ENCODE measurements around the gene APOF.
"Not testable (repeated sequence)": the region's sequence is repeated elsewhere in the genome, so short reads cannot be mapped to it uniquely, and the experiment has no call there.

The APOF gene

GRCh38 chr12:56333197-56333678 is 29.4 kb downstream of the APOF start:
- CTCF ChIA-PET, result interaction anchor here (1.2 to 1.7 kb wide), 2 partner anchors 27 to 35 kb away, joined by 4 read pairs; partner anchors contain the start of gene STAT2
- H3K27me3 Mint-ChIP-seq, result no peaks in the 10 kb centered on the region

GRCh38 chr12:56332512-56333196 is 30.0 kb downstream of the APOF start:
- peaks cover 39% of the 10 kb centered on the region for H3K4me1 Mint-ChIP-seq
- no peaks in the 10 kb centered on the region for H3K27me3 Mint-ChIP-seq
- CTCF ChIA-PET, result interaction anchor here (0.6 to 1.7 kb wide), 4 partner anchors 14 to 34 kb away, joined by 3 to 4 read pairs (median 4); partner anchors contain the start of gene STAT2
- H3K4me3 Mint-ChIP-seq, result peak overlapping the region; percentile 94
- peak; percentile 23 for DNase-seq
- H3K9me3 Mint-ChIP-seq, result no peaks in the 10 kb centered on the region
- H3K27ac Mint-ChIP-seq, result peak overlapping the region; percentile 99
- peaks cover 9% of the 10 kb centered on the region for H3K36me3 Mint-ChIP-seq

More at GRCh38 chr12:56333197-56333678, 29.4 kb downstream of the APOF start:
- peak overlapping the region; percentile 94 for H3K4me3 Mint-ChIP-seq
- H3K4me1 Mint-ChIP-seq, result peaks cover 45% of the 10 kb centered on the region
- no peak for DNase-seq
- H3K27ac Mint-ChIP-seq, result peak overlapping the region; percentile 99
- H3K36me3 Mint-ChIP-seq, result peaks cover 5% of the 10 kb centered on the region
- no peaks in the 10 kb centered on the region for H3K9me3 Mint-ChIP-seq

GRCh38 chr12:56330936-56331490 is 31.6 kb downstream of the APOF start:
- CTCF ChIA-PET, result no interaction called here
- Mint-ChIP-seq H3K27ac (peak overlapping the region; percentile 43), H3K9me3 (no peaks in the 10 kb centered on the region)

GRCh38 chr12:56326533-56326932 is 36.1 kb downstream of the APOF start:
- CTCF ChIA-PET, result no interaction called here
- DNase-seq, result no peak
- no peaks in the 10 kb centered on the region for H3K9me3 Mint-ChIP-seq
- H3K27me3 Mint-ChIP-seq, result no peaks in the 10 kb centered on the region
- peaks cover 38% of the 10 kb centered on the region for H3K36me3 Mint-ChIP-seq
- no peak overlapping the region for H3K4me3 Mint-ChIP-seq
- H3K27ac Mint-ChIP-seq, result no peak overlapping the region
- H3K4me1 Mint-ChIP-seq, result peaks cover 3% of the 10 kb centered on the region

More at GRCh38 chr12:56330936-56331490, 31.6 kb downstream of the APOF start:
- peaks cover 25% of the 10 kb centered on the region for H3K4me1 Mint-ChIP-seq
- DNase-seq, result no peak
- H3K4me3 Mint-ChIP-seq, result no peak overlapping the region
- H3K36me3 Mint-ChIP-seq, result peaks cover 21% of the 10 kb centered on the region
- no peaks in the 10 kb centered on the region for H3K27me3 Mint-ChIP-seq

GRCh38 chr12:56326126-56326525 is 36.5 kb downstream of the APOF start:
- Mint-ChIP-seq H3K4me1 (no peaks in the 10 kb centered on the region), H3K36me3 (peaks cover 38% of the 10 kb centered on the region), H3K4me3 (no peak overlapping the region), H3K9me3 (no peaks in the 10 kb centered on the region), H3K27me3 (no peaks in the 10 kb centered on the region), H3K27ac (no peak overlapping the region)
- no peak for DNase-seq
- CTCF ChIA-PET, result interaction anchor here (1.5 kb wide), 1 partner anchor 138 kb away, joined by 4 read pairs; no protein-coding TSS in a partner anchor

GRCh38 chr12:56324206-56324605 is 38.5 kb downstream of the APOF start:
- CTCF ChIA-PET, result interaction anchor here (0.6 kb wide), 1 partner anchor 327 kb away, joined by 3 read pairs; the partner anchor contains the start of gene SUOX
- Mint-ChIP-seq H3K27me3 (no peaks in the 10 kb centered on the region), H3K4me1 (no peaks in the 10 kb centered on the region), H3K4me3 (no peak overlapping the region), H3K9me3 (no peaks in the 10 kb centered on the region), H3K36me3 (peaks cover 43% of the 10 kb centered on the region), H3K27ac (no peak overlapping the region)
- DNase-seq, result no peak

GRCh38 chr12:56321610-56322009 is 41.0 kb downstream of the APOF start:
- H3K27ac Mint-ChIP-seq, CTCF ChIA-PET, DNase-seq, H3K27me3 Mint-ChIP-seq, H3K4me3 Mint-ChIP-seq, H3K9me3 Mint-ChIP-seq, H3K4me1 Mint-ChIP-seq: not testable (repeated sequence)
- H3K36me3 Mint-ChIP-seq, result peaks cover 40% of the 10 kb centered on the region

- CTCF ChIA-PET, result interaction anchor here (1.2 kb wide), 1 partner anchor 21 kb away, joined by 4 read pairs; no protein-coding TSS in a partner anchor
- no peak for DNase-seq
- H3K9me3 Mint-ChIP-seq, result no peaks in the 10 kb centered on the region
- H3K27ac Mint-ChIP-seq, result no peak overlapping the region
- H3K36me3 Mint-ChIP-seq, result peaks cover 36% of the 10 kb centered on the region
- H3K4me1 Mint-ChIP-seq, result peaks cover 8% of the 10 kb centered on the region
- no peak overlapping the region for H3K4me3 Mint-ChIP-seq
- no peaks in the 10 kb centered on the region for H3K27me3 Mint-ChIP-seq
Observed at GRCh38 chr12:56321027-56321426, 41.6 kb downstream of the APOF start.

GRCh38 chr12:56317675-56318074 is 45.0 kb downstream of the APOF start:
- DNase-seq, result no peak
- no peak overlapping the region for H3K4me3 Mint-ChIP-seq
- no peaks in the 10 kb centered on the region for H3K9me3 Mint-ChIP-seq
- H3K4me1 Mint-ChIP-seq, result peaks cover 19% of the 10 kb centered on the region
- peaks cover 28% of the 10 kb centered on the region for H3K36me3 Mint-ChIP-seq
- no peak overlapping the region for H3K27ac Mint-ChIP-seq
- H3K27me3 Mint-ChIP-seq, result no peaks in the 10 kb centered on the region
- CTCF ChIA-PET, result interaction anchor here (1.0 to 1.1 kb wide), 2 partner anchors 20 to 147 kb away, joined by 3 to 4 read pairs; no protein-coding TSS in a partner anchor

GRCh38 chr12:56315622-56316473 is 46.8 kb downstream of the APOF start, which contains the start of gene CNPY2:
Gene CNPY2, minus strand, starts transcription at chr12:56315988. Its CDS starts 771 bp downstream, at chr12:56315217.
- Mint-ChIP-seq H3K27me3 (no peaks in the 10 kb centered on the region), H3K9me3 (no peaks in the 10 kb centered on the region), H3K4me3 (peak within 1 kb of the TSS; percentile 92), H3K27ac (peak within 1 kb of the TSS; percentile 93), H3K4me1 (peaks cover 19% of the 10 kb centered on the region), H3K36me3 (peaks cover 26% of the 10 kb centered on the region)
- CTCF ChIA-PET, result interaction anchor here (0.5 to 2.3 kb wide), 7 partner anchors 11 to 198 kb away, joined by 3 to 7 read pairs (median 3); partner anchors contain the start of genes CS and ZC3H10
- peak; percentile 98 for DNase-seq

- H3K4me3 Mint-ChIP-seq, result peak overlapping the region; percentile 92
- peaks cover 28% of the 10 kb centered on the region for H3K36me3 Mint-ChIP-seq
- no peaks in the 10 kb centered on the region for H3K9me3 Mint-ChIP-seq
- H3K27me3 Mint-ChIP-seq, result no peaks in the 10 kb centered on the region
- DNase-seq, result no peak
- CTCF ChIA-PET, result interaction anchor here (0.5 to 2.3 kb wide), 4 partner anchors 10 to 149 kb away, joined by 3 to 7 read pairs (median 4); partner anchors contain the start of gene CS
- H3K27ac Mint-ChIP-seq, result peak overlapping the region; percentile 93
- peaks cover 19% of the 10 kb centered on the region for H3K4me1 Mint-ChIP-seq
Observed at GRCh38 chr12:56315249-56315621, 47.4 kb downstream of the APOF start.

- Mint-ChIP-seq H3K4me1 (peaks cover 11% of the 10 kb centered on the region), H3K27me3 (no peaks in the 10 kb centered on the region), H3K4me3 (no peak overlapping the region), H3K27ac (no peak overlapping the region), H3K9me3 (no peaks in the 10 kb centered on the region), H3K36me3 (peaks cover 18% of the 10 kb centered on the region)
- DNase-seq, result no peak
- CTCF ChIA-PET, result interaction anchor here (1.1 to 3.0 kb wide), 2 partner anchors 121 to 191 kb away, joined by 3 to 6 read pairs; partner anchors contain the start of gene SMARCC2
Observed at GRCh38 chr12:56311003-56311402, 51.7 kb downstream of the APOF start.
